Mesothelial cell of epicardium (in vitro differentiated cells): ENCODE data around the gene SPI1. TPM values are rescaled to one million over a fixed set of nuclear protein-coding genes. Genes with fewer than 3 reads are reported as not detected.

Source experiments
- DNase-seq, 2 experiments: peaks; one replicate each; pipeline ENCODE4 v3.0.0; 2021; ENCODE audit warnings: low spot score in 2 of 2; ENCODE audit not compliant: unreplicated experiment in 2 of 2
- H3K27ac Mint-ChIP-seq: 2 replicates; pipeline ENCODE4 v1.8.0; 2021; ENCODE audit warnings: mixed read lengths
- H3K27me3 Mint-ChIP-seq: 2 replicates; pipeline ENCODE4 v1.8.0; 2021; ENCODE audit warnings: low read depth, mixed read lengths
- H3K36me3 Mint-ChIP-seq: 2 replicates; pipeline ENCODE4 v1.8.0; 2021; ENCODE audit warnings: mixed read lengths
- H3K4me1 Mint-ChIP-seq: 2 replicates; pipeline ENCODE4 v1.8.0; 2021; ENCODE audit warnings: mixed read lengths
- H3K4me3 Mint-ChIP-seq: 2 replicates; pipeline ENCODE4 v1.8.0; 2021; ENCODE audit warnings: mild to moderate bottlenecking, moderate library complexity, mixed read lengths
- H3K9me3 Mint-ChIP-seq: 2 replicates; pipeline ENCODE4 v1.8.0; 2021; ENCODE audit warnings: mixed read lengths
- total RNA-seq: library from RNA; stranded (reverse); gene quantifications from 3 replicates; pipeline ENCODE4 v1.2.1, GENCODE V29; 2021
- TF ChIP-seq, protein P1 (sequence below): fragments of 200-600 bp; sonication (generic); IDR thresholded peaks from one replicate; pipeline ENCODE4 v1.5.0; 2021; ENCODE audit warnings: antibody characterized with exemption; ENCODE audit not compliant: unreplicated experiment

The SPI1 gene
- total RNA-seq, 1 donor from 2014 or later = not detected

- TF ChIP-seq, protein P1, sequence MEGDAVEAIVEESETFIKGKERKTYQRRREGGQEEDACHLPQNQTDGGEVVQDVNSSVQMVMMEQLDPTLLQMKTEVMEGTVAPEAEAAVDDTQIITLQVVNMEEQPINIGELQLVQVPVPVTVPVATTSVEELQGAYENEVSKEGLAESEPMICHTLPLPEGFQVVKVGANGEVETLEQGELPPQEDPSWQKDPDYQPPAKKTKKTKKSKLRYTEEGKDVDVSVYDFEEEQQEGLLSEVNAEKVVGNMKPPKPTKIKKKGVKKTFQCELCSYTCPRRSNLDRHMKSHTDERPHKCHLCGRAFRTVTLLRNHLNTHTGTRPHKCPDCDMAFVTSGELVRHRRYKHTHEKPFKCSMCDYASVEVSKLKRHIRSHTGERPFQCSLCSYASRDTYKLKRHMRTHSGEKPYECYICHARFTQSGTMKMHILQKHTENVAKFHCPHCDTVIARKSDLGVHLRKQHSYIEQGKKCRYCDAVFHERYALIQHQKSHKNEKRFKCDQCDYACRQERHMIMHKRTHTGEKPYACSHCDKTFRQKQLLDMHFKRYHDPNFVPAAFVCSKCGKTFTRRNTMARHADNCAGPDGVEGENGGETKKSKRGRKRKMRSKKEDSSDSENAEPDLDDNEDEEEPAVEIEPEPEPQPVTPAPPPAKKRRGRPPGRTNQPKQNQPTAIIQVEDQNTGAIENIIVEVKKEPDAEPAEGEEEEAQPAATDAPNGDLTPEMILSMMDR = no peak
- H3K27ac Mint-ChIP-seq = no peak overlapping the region
- no peak for DNase-seq
- H3K4me3 Mint-ChIP-seq = no peak overlapping the region
- H3K9me3 Mint-ChIP-seq = no peaks in the 10 kb centered on the region
- no peaks in the 10 kb centered on the region for H3K27me3 Mint-ChIP-seq
- H3K4me1 Mint-ChIP-seq = no peaks in the 10 kb centered on the region
- no peaks in the 10 kb centered on the region for H3K36me3 Mint-ChIP-seq
Observed at GRCh38 chr11:47360341-47360740, 18.0 kb downstream of the SPI1 start.

- Mint-ChIP-seq H3K36me3 (no peaks in the 10 kb centered on the region), H3K9me3 (no peaks in the 10 kb centered on the region), H3K27ac (no peak overlapping the region), H3K27me3 (no peaks in the 10 kb centered on the region), H3K4me3 (no peak overlapping the region), H3K4me1 (peaks cover 3% of the 10 kb centered on the region)
- DNase-seq = no peak
- TF ChIP-seq, protein P1 = no peak
Observed at GRCh38 chr11:47359586-47359985, 18.8 kb downstream of the SPI1 start.

- no peak for DNase-seq
- H3K4me1 Mint-ChIP-seq = peaks cover 4% of the 10 kb centered on the region
- H3K9me3 Mint-ChIP-seq = no peaks in the 10 kb centered on the region
- no peaks in the 10 kb centered on the region for H3K36me3 Mint-ChIP-seq
- no peaks in the 10 kb centered on the region for H3K27me3 Mint-ChIP-seq
- H3K27ac Mint-ChIP-seq = no peak overlapping the region
- TF ChIP-seq, protein P1 = no peak
- no peak overlapping the region for H3K4me3 Mint-ChIP-seq
Observed at GRCh38 chr11:47359162-47359561, 19.2 kb downstream of the SPI1 start.

DNA sequence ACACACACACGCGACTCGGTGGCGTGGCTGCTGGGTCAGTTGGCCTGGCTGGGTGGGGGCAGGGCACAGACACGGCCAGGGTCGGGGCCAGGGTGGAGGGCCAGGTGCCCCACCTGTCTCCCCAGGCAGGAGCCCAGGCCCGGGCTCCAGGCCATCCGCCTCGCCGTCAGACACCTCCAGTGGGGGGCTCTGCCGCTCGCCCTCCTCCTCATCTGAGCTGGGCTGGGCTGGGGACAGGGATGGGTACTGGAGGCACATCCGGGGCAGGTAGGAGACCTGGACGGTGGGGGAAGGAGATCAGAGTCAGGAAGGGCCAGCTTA is 19.7 kb downstream of the SPI1 start:
- Mint-ChIP-seq H3K4me1 (peaks cover 4% of the 10 kb centered on the region), H3K36me3 (no peaks in the 10 kb centered on the region), H3K9me3 (no peaks in the 10 kb centered on the region), H3K27me3 (no peaks in the 10 kb centered on the region), H3K4me3 (no peak overlapping the region), H3K27ac (no peak overlapping the region)
- DNase-seq = no peak
- TF ChIP-seq, protein P1 = no peak

DNA sequence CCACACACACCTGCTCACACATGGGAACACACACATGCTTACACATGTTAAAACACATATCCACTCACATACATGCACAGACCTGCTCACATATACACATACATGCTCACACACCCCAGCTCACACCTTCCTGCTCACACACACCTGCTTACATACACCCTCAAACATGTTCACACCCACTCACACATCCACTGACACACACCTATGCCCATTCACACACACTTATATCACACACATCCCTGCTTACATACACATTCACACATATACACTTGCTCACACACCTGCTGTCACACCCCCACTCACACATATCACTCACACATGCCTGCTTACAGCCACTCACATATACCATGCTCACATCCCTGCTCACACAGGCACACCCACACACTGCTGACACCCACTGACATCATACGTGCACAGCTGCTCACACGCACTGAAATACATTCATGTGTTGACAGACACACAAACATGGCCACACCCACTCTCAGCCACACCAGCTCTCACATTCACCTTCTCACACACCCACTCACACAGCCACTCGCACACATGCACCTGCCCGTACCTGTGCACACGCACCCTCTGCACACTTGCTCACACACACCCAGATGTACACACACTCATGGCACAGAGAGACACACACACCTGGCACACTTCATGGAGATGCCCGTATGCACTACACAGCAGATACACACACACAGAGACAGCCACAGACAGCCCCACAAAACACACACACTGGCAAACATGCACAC is 20.2 kb downstream of the SPI1 start:
- no peak for DNase-seq
- no peak overlapping the region for H3K4me3 Mint-ChIP-seq
- H3K27me3 Mint-ChIP-seq = no peaks in the 10 kb centered on the region
- peaks cover 4% of the 10 kb centered on the region for H3K4me1 Mint-ChIP-seq
- H3K36me3 Mint-ChIP-seq = no peaks in the 10 kb centered on the region
- no peak overlapping the region for H3K27ac Mint-ChIP-seq
- H3K9me3 Mint-ChIP-seq = no peaks in the 10 kb centered on the region
- TF ChIP-seq, protein P1 = no peak

DNA sequence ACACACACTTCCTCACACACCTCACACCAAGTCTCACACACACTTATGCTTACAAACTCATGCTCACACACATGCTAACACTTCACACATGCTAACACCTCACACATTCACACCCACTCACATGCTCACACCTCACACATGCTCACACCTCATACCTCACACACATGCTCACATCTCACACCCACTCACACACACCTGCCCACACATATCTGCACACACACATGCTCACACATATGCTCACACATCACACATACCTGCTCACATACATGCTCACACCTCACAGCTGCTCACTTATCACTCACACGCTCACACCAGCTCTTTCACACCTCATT is 21.4 kb downstream of the SPI1 start:
- no peaks in the 10 kb centered on the region for H3K36me3 Mint-ChIP-seq
- H3K27ac Mint-ChIP-seq = no peak overlapping the region
- no peak for DNase-seq
- H3K4me3 Mint-ChIP-seq = no peak overlapping the region
- H3K9me3 Mint-ChIP-seq = no peaks in the 10 kb centered on the region
- TF ChIP-seq, protein P1 = no peak
- H3K27me3 Mint-ChIP-seq = no peaks in the 10 kb centered on the region
- H3K4me1 Mint-ChIP-seq = peaks cover 4% of the 10 kb centered on the region
